T-cell (primary cell): ENCODE measurements around the gene RNF38. TPM values are rescaled to one million over a fixed set of nuclear protein-coding genes. Genes with fewer than 3 reads are reported as not detected.
"Not testable (repeated sequence)": the region's sequence is repeated elsewhere in the genome, so short reads cannot be mapped to it uniquely, and the experiment has no call there.

ENCODE experiments used
- ATAC-seq, 4 experiments: fragments of 200-7000 bp in 3 of 4; fragments of 150-1000 bp in 1 of 4; cut with Tn5 transposase; replicated peaks in 1 of 4; 1 replicate in 3 of 4; 2 replicates in 1 of 4; pipeline ENCODE4 v1.10.0; 2021; ENCODE audit warnings: moderate library complexity in 3 of 4, mild to moderate bottlenecking in 2 of 4, moderate number of reproducible peaks in 1 of 4
- CTCF ChIA-PET, 2 donors: fragments of 300-600 bp; sonication (Branson Sonifier 250); formaldehyde crosslinking; loops; one replicate each; lab custom pipeline; 2022; ENCODE audit warnings: antibody characterized with exemption in 2 of 2; lab: Charles Lee
- POLR2A ChIA-PET, 2 donors: fragments of 300-600 bp; sonication (Branson Sonifier 250); formaldehyde crosslinking; loops; one replicate each; lab custom pipeline; 2022; ENCODE audit warnings: antibody characterized with exemption in 2 of 2; lab: Charles Lee
- DNase-seq, 35 experiments: peaks; one replicate each; pipeline versions ENCODE4 v3.0.0 to v3.0.0-alpha.2; 2013 to 2023
- H3K27ac ChIP-seq: one replicate; pipeline ENCODE4 v1.5.1; 2013; ENCODE audit warnings: low read length
- H3K27me3 ChIP-seq, 2 experiments: replicated peaks in 1 of 2; 1 replicate in 1 of 2; 2 replicates in 1 of 2; pipeline versions ENCODE4 v1.6.1 to v1.7.0; 2013; ENCODE audit warnings: low read length in 1 of 2, mixed read lengths in 1 of 2; ENCODE audit not compliant: control insufficient read depth in 2 of 2, insufficient read depth in 2 of 2; ENCODE audit errors: extremely low read depth in 1 of 2
- H3K36me3 ChIP-seq, 2 donors: 1 replicate in 1 of 2; 2 replicates in 1 of 2; pipeline versions ENCODE4 v1.6.1 to v1.7.0; 2013; ENCODE audit warnings: low read length in 1 of 2; ENCODE audit not compliant: control insufficient read depth in 2 of 2, insufficient read depth in 1 of 2; ENCODE audit errors: extremely low read depth in 1 of 2
- H3K4me1 ChIP-seq, 2 experiments: 1 replicate in 1 of 2; 2 replicates in 1 of 2; pipeline versions ENCODE4 v1.6.1 to v1.7.0; 2013; ENCODE audit warnings: low read length in 2 of 2, mixed read lengths in 1 of 2; ENCODE audit not compliant: insufficient read depth in 2 of 2, control insufficient read depth in 1 of 2; ENCODE audit errors: extremely low read depth in 1 of 2
- H3K4me3 ChIP-seq, 2 donors: 1 replicate in 1 of 2; 2 replicates in 1 of 2; pipeline versions ENCODE4 v1.5.1 to v1.7.0; 2013; ENCODE audit warnings: mild to moderate bottlenecking in 2 of 2, low read length in 1 of 2, moderate library complexity in 1 of 2; ENCODE audit not compliant: control insufficient read depth in 1 of 2; ENCODE audit errors: extremely low read depth in 1 of 2
- H3K9me3 ChIP-seq: 2 replicates; pipeline ENCODE4 v1.7.0; 2013
- H3K27ac Mint-ChIP-seq, 2 donors: one replicate each; pipeline ENCODE4 v1.8.0; 2020 to 2021; ENCODE audit warnings: mild to moderate bottlenecking in 2 of 2, mixed read lengths in 2 of 2
- H3K27me3 Mint-ChIP-seq, 2 donors: one replicate each; pipeline ENCODE4 v1.8.0; 2021 to 2022; ENCODE audit warnings: mixed read lengths in 2 of 2
- H3K36me3 Mint-ChIP-seq: one replicate; pipeline ENCODE4 v1.8.0; 2021; ENCODE audit warnings: mixed read lengths
- H3K4me1 Mint-ChIP-seq, 3 donors: one replicate each; pipeline ENCODE4 v1.8.0; 2020 to 2022; ENCODE audit warnings: mixed read lengths in 3 of 3, mild to moderate bottlenecking in 1 of 3
- H3K4me3 Mint-ChIP-seq, 3 donors: one replicate each; pipeline ENCODE4 v1.8.0; 2020 to 2022; ENCODE audit warnings: mild to moderate bottlenecking in 3 of 3, mixed read lengths in 3 of 3, moderate library complexity in 3 of 3
- H3K9me3 Mint-ChIP-seq, 3 donors: one replicate each; pipeline ENCODE4 v1.8.0; 2020 to 2022; ENCODE audit warnings: mixed read lengths in 3 of 3
- WGBS: methylation state at CpG from one replicate; pipeline ENCODE4 v1.1.5; 2013; ENCODE audit warnings: missing lambda C conversion rate; ENCODE audit not compliant: insufficient coverage; 5-methylcytosine and 5-hydroxymethylcytosine counted together
- total RNA-seq, 35 experiments: library from RNA in 6 of 35; stranded (reverse) in 6 of 35; fragments of 120-200 nt in 1 of 35; gene quantifications; one replicate each; pipeline versions ENCODE4 v1.2.1 to v1.2.4 and lab custom pipeline; 2013 to 2026

The RNF38 gene
- total RNA-seq, 5 donors from 2014 or later (not counting 1 experiment from before 2014, with no cell fraction given), result 61.0 to 92.3 (median 71.2) TPM

DNA sequence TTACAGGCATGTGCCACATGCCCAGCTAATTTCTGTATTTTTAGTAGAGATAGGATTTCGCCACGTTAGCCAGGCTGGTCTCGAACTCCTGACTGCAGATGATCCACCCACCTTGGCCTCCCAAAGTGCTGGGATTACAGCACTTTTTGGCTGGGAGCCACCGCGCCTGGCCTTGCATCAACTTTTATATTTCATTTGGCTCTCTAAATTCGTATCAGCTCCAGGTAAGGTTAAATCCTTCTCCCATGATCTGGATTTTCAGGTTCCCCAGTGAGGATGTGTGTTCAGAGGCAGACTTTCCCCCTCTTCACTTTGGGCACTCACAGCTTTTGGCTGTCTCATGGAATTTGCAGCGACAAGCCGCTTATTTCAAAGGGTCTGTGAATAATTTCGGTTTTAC is 16.8 kb upstream of the RNF38 start:
- no CpG with 5 or more reads among the region's 9 CpGs for WGBS
- CTCF ChIA-PET, result interaction anchor here in 1 of 2 donors (1.8 kb wide), 1 partner anchor 10 kb away, joined by 4 read pairs; no protein-coding TSS in a partner anchor
- peaks cover 15 to 22% (median 21%) of the 10 kb centered on the region in 3 donors for H3K4me1 Mint-ChIP-seq
- no peak overlapping the region for H3K4me3 Mint-ChIP-seq
- Histone ChIP-seq H3K4me1 (no peaks in the 10 kb centered on the region), H3K27ac (no peak overlapping the region), H3K27me3 (no peaks in the 10 kb centered on the region), H3K36me3 (peaks cover 5 to 26% of the 10 kb centered on the region in 2 donors), H3K9me3 (no peaks in the 10 kb centered on the region), H3K4me3 (no peak overlapping the region)
- no peak overlapping the region for H3K27ac Mint-ChIP-seq
- no peaks in the 10 kb centered on the region for H3K9me3 Mint-ChIP-seq
- no peaks in the 10 kb centered on the region for H3K27me3 Mint-ChIP-seq
- peaks cover 27% of the 10 kb centered on the region for H3K36me3 Mint-ChIP-seq
- POLR2A ChIA-PET, result no interaction called here
- DNase-seq (no peak), ATAC-seq (no peak)

- Histone ChIP-seq H3K27ac (no peak overlapping the region), H3K36me3 (peaks cover 5 to 23% of the 10 kb centered on the region in 2 donors), H3K9me3 (no peaks in the 10 kb centered on the region), H3K4me3 (no peak overlapping the region), H3K27me3 (no peaks in the 10 kb centered on the region), H3K4me1 (no peaks in the 10 kb centered on the region)
- Mint-ChIP-seq H3K27me3 (no peaks in the 10 kb centered on the region), H3K4me1 (peaks cover 18 to 25% (median 21%) of the 10 kb centered on the region in 3 donors), H3K36me3 (peaks cover 25% of the 10 kb centered on the region), H3K4me3 (no peak overlapping the region), H3K27ac (peak overlapping the region in 1 of 2 donors; percentile 61), H3K9me3 (no peaks in the 10 kb centered on the region)
- ATAC-seq, result no peak
- ChIA-PET POLR2A (no interaction called here), CTCF (interaction anchor here in 1 of 2 donors (1.3 kb wide), 1 partner anchor 9 kb away, joined by 3 read pairs; no protein-coding TSS in a partner anchor)
- DNase-seq, result no peak
- 91% methylated on average over 7 of the region's 11 CpGs for WGBS
These were observed 15.9 kb upstream of the RNF38 start for GRCh38 chr9:36415822-36416525.

DNA sequence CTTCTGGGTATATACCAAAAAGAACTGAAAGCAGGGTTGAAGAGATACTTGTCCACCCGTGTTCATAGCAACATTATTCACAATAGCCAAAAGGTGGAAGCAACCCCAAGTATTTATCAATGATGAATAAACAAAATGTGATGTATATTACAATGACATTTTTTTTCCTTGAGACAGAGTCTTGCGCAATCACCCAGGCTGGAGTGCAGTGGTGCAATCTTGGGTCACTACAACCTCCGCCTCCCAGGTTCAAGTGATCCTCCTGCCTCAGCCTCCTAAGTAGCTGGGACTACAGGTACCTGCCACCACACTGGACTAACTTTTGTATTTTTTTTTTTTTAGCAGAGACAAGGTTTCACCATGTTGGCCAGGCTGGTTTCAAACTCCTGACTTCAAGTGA is 11.3 kb upstream of the RNF38 start:
- H3K4me1 Mint-ChIP-seq, result peaks cover 29 to 36% (median 33%) of the 10 kb centered on the region in 3 donors
- peaks cover 14% of the 10 kb centered on the region for H3K36me3 Mint-ChIP-seq
- H3K4me3 ChIP-seq, H3K27me3 ChIP-seq, POLR2A ChIA-PET, ATAC-seq, H3K4me1 ChIP-seq, H3K9me3 Mint-ChIP-seq, H3K27ac ChIP-seq, H3K36me3 ChIP-seq, H3K4me3 Mint-ChIP-seq, H3K9me3 ChIP-seq, DNase-seq, H3K27me3 Mint-ChIP-seq: not testable (repeated sequence)
- H3K27ac Mint-ChIP-seq, result peak overlapping the region in 1 of 2 donors; percentile 59
- WGBS, result 100% methylated on average over 2 of the region's 3 CpGs
- CTCF ChIA-PET, result interaction anchor here in 1 of 2 donors (0.6 kb wide), 1 partner anchor 29 kb away, joined by 4 read pairs; no protein-coding TSS in a partner anchor

DNA sequence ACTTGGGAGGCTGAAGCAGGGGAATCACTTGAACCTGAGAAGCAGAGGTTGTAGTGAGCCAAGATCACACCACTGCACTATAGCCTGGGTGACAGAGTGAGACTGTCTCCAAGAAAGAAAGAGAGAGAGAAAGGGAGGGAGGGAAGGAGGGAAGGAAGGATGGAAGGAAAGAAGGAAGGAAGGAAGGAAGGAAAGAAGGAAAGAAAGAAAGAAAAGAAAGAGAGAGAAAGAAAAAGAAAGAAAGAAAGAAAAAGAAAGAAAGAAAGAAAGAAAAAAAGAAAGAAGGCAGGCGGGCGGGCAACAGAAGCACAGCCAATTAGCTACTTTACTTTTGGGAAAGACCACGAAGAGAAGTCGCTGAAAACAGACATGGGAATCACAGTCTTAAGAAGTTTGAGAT is 9.0 kb upstream of the RNF38 start:
- H3K4me1 Mint-ChIP-seq, result peaks cover 27 to 34% (median 33%) of the 10 kb centered on the region in 3 donors
- POLR2A ChIA-PET, H3K4me3 Mint-ChIP-seq, H3K27ac ChIP-seq, DNase-seq, H3K9me3 Mint-ChIP-seq, H3K4me1 ChIP-seq, H3K27me3 ChIP-seq, H3K4me3 ChIP-seq, H3K36me3 ChIP-seq, H3K9me3 ChIP-seq, H3K27me3 Mint-ChIP-seq, ATAC-seq: not testable (repeated sequence)
- CTCF ChIA-PET, result interaction anchor here (0.5 to 4.0 kb wide), 8 partner anchors 41 to 146 kb away, joined by 3 to 82 read pairs (median 6); no protein-coding TSS in a partner anchor
- H3K27ac Mint-ChIP-seq, result peak overlapping the region; percentile 25 to 79
- 100% methylated on average over 2 of the region's 4 CpGs for WGBS
- H3K36me3 Mint-ChIP-seq, result peaks cover 11% of the 10 kb centered on the region

GRCh38 chr9:36407122-36407723 is 7.2 kb upstream of the RNF38 start:
- no peaks in the 10 kb centered on the region for H3K27me3 Mint-ChIP-seq
- no peaks in the 10 kb centered on the region for H3K9me3 Mint-ChIP-seq
- H3K4me3 ChIP-seq, result no peak overlapping the region
- H3K27ac Mint-ChIP-seq, result peak overlapping the region; percentile 70 to 73
- peaks cover 0 to 2% of the 10 kb centered on the region in 2 donors for H3K36me3 ChIP-seq
- no peaks in the 10 kb centered on the region for H3K9me3 ChIP-seq
- peaks cover 5 to 10% of the 10 kb centered on the region in 2 experiments for H3K4me1 ChIP-seq
- ATAC-seq (peak; percentile 90 to 92 (median 91)), DNase-seq (peak; percentile 27 to 89 (median 54))
- WGBS, result 71% methylated on average over 2 of the region's 4 CpGs
- H3K27ac ChIP-seq, result peak overlapping the region; percentile 32
- H3K4me3 Mint-ChIP-seq, result no peak overlapping the region
- peaks cover 21 to 32% (median 28%) of the 10 kb centered on the region in 3 donors for H3K4me1 Mint-ChIP-seq
- ChIA-PET POLR2A (interaction anchor here (0.5 kb wide), 4 partner anchors 30 to 209 kb away, joined by 3 to 11 read pairs (median 5); no protein-coding TSS in a partner anchor), CTCF (interaction anchor here (0.6 to 4.0 kb wide), 42 partner anchors 8 to 797 kb away, joined by 3 to 82 read pairs (median 4); partner anchors contain the start of gene CLTA (in 1 of the 2))
- H3K36me3 Mint-ChIP-seq, result peaks cover 3% of the 10 kb centered on the region
- H3K27me3 ChIP-seq, result no peaks in the 10 kb centered on the region

GRCh38 chr9:36402536-36402935 is 2.5 kb upstream of the RNF38 start:
- H3K27me3 ChIP-seq, result no peaks in the 10 kb centered on the region
- H3K27ac ChIP-seq, result no peak overlapping the region
- peaks cover 0 to 2% of the 10 kb centered on the region in 2 donors for H3K36me3 ChIP-seq
- H3K9me3 ChIP-seq, result no peaks in the 10 kb centered on the region
- H3K4me1 ChIP-seq, result peaks cover 23 to 24% of the 10 kb centered on the region in 2 experiments
- H3K9me3 Mint-ChIP-seq, result no peaks in the 10 kb centered on the region
- ChIA-PET CTCF (interaction anchor here (0.7 to 1.3 kb wide), 4 partner anchors 55 to 153 kb away, joined by 3 to 5 read pairs (median 4); no protein-coding TSS in a partner anchor), POLR2A (interaction anchor here (0.6 kb wide), 2 partner anchors 59 to 71 kb away, joined by 4 read pairs; no protein-coding TSS in a partner anchor)
- peaks cover 40 to 55% (median 42%) of the 10 kb centered on the region in 3 donors for H3K4me1 Mint-ChIP-seq
- 95% methylated on average over 2 of the region's 3 CpGs for WGBS
- H3K27ac Mint-ChIP-seq, result peak overlapping the region; percentile 85 to 96
- DNase-seq, result no peak
- ATAC-seq, result no peak
- H3K27me3 Mint-ChIP-seq, result no peaks in the 10 kb centered on the region
- peaks cover 3% of the 10 kb centered on the region for H3K36me3 Mint-ChIP-seq
- H3K4me3 Mint-ChIP-seq, result peak overlapping the region; percentile 9 to 42 (median 25)
- no peak overlapping the region for H3K4me3 ChIP-seq
